Stimulated activated CD4-positive, alpha-beta T cell treated with anti-CD3 and anti-CD28 coated beads, TNF-alpha, amount 100 ng/mL, for 24 hours (primary cell): ENCODE data around the gene DUT.

Source experiments
- DNase-seq, 3 experiments: peaks; one replicate each; pipeline ENCODE4 v3.0.0-alpha.2; 2020; ENCODE audit warnings: low read depth in 3 of 3

DUT gene

GRCh38 chr15:48330105-48330785 is 984 bp upstream of the DUT start:
- DNase-seq, result no peak

GRCh38 chr15:48331796-48332641 is 790 bp downstream of the DUT start:
- DNase-seq, result peak; percentile 55 to 78 (median 61)

GRCh38 chr15:48332642-48333034 is 1.4 kb downstream of the DUT start:
- peak in 1 of 3 experiments; percentile 1 for DNase-seq

- DNase-seq, result no peak
These were observed 2.3 kb downstream of the DUT start for GRCh38 chr15:48333540-48333939.

- no peak for DNase-seq
These were observed 3.0 kb downstream of the DUT start for GRCh38 chr15:48334260-48334659.

GRCh38 chr15:48336940-48337339 is 5.7 kb downstream of the DUT start:
- no peak for DNase-seq

- no peak for DNase-seq
These were observed 6.4 kb downstream of the DUT start for GRCh38 chr15:48337607-48338006.

- DNase-seq, result no peak
These were observed 8.9 kb downstream of the DUT start for GRCh38 chr15:48340111-48340510.

- DNase-seq, result no peak
These were observed 12.6 kb downstream of the DUT start for GRCh38 chr15:48343865-48344264.

GRCh38 chr15:48345516-48345915 is 14.3 kb downstream of the DUT start:
- DNase-seq, result no peak

- DNase-seq, result peak; percentile 25 to 31 (median 28)
These were observed 21.3 kb downstream of the DUT start for GRCh38 chr15:48352474-48353072.

- DNase-seq, result no peak
These were observed 23.6 kb downstream of the DUT start for GRCh38 chr15:48354694-48355303.

- no peak for DNase-seq
These were observed 24.1 kb downstream of the DUT start for GRCh38 chr15:48355377-48355776.

- no peak for DNase-seq
These were observed 27.3 kb downstream of the DUT start for GRCh38 chr15:48358229-48359152.

GRCh38 chr15:48360841-48361240 is 29.6 kb downstream of the DUT start:
- DNase-seq, result no peak

GRCh38 chr15:48361685-48362084 is 30.5 kb downstream of the DUT start:
- DNase-seq, result no peak

GRCh38 chr15:48363474-48363873 is 32.2 kb downstream of the DUT start:
- no peak for DNase-seq

GRCh38 chr15:48365575-48365974 is 34.3 kb downstream of the DUT start:
- DNase-seq, result no peak

GRCh38 chr15:48366584-48367312 is 35.5 kb downstream of the DUT start:
- no peak for DNase-seq

GRCh38 chr15:48367483-48367882 is 36.3 kb downstream of the DUT start:
- DNase-seq, result no peak

- no peak for DNase-seq
These were observed 39.2 kb downstream of the DUT start for GRCh38 chr15:48370460-48370859.
